ENCODE results near the gene GSTA5. TPM values are rescaled to one million over a fixed set of nuclear protein-coding genes. Genes with fewer than 3 reads are reported as not detected.
"Not testable (repeated sequence)": the region's sequence is repeated elsewhere in the genome, so short reads cannot be mapped to it uniquely, and the experiment has no call there.

GSTA5 gene
- total RNA-seq, 1 experiment from 2014 or later: not detected

DNA sequence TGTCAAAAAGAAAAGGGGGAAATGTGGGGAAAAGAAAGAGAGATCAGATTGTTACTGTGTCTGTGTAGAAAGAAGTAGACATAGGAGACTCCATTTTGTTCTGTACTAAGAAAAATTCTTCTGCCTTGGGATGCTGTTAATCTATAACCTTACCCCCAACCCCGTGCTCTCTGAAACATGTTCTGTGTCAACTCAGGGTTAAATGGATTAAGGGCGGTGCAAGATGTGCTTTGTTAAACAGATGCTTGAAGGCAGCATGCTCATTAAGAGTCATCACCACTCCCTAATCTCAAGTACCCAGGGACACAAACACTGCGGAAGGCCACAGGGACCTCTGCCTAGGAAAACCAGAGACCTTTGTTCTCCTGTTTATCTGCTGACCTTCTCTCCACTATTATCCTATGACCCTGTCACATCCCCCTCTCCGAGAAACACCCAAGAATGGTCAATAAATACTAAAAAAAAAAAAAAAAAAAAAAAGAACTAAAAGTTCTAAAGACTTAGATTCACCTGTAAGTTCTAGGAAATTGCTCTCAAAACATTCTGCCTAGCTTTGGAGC is 14.6 kb downstream of the GSTA5 start:
- POLR2A ChIA-PET: not testable (repeated sequence)

GRCh38 chr6:52825270-52825793 is 15.3 kb downstream of the GSTA5 start:
- POLR2A ChIA-PET; H3K4me3 ChIP-seq (replicated peaks in 1 of 2; ENCODE audit: low read depth in 1 of 2, low read length in 2 of 2): not testable (repeated sequence)

More for the DNA sequence above, 14.6 kb downstream of the GSTA5 start:
- intact Hi-C loops (cut with micrococcal nuclease); BruUV-seq (replicated peaks); CTCF ChIA-PET; H3K9me3 ChIP-seq (ENCODE audit: control insufficient read depth in 1 of 2, insufficient read depth in 1 of 2, low read depth in 1 of 2, low read length in 2 of 2); H3K9ac ChIP-seq (ENCODE audit: low read length); H3K36me3 ChIP-seq (ENCODE audit: control insufficient read depth in 1 of 2, insufficient read depth in 2 of 2, low read length in 2 of 2); H2AFZ ChIP-seq (ENCODE audit: low read depth, low read length, poor library complexity, severe bottlenecking); H3K9me2 ChIP-seq (ENCODE audit: insufficient read depth); H3K4me3 ChIP-seq (replicated peaks in 1 of 2; ENCODE audit: low read depth in 1 of 2, low read length in 2 of 2); H3K79me2 ChIP-seq (ENCODE audit: insufficient read depth, low read length); DNase-seq (ENCODE audit: low read depth, low spot score); H3K4me1 ChIP-seq (ENCODE audit: control insufficient read depth in 1 of 2, insufficient read depth in 2 of 2, low read length in 2 of 2); H4K20me1 ChIP-seq (ENCODE audit: insufficient read depth); ATAC-seq; H3K4me2 ChIP-seq (ENCODE audit: low read length); H3K27me3 ChIP-seq (ENCODE audit: insufficient read depth, low read length); H3K27ac ChIP-seq (ENCODE audit: low read depth, low read length); RAD21 ChIA-PET (ENCODE audit: low non-redundant PET in 1 of 2, low total read pairs in 2 of 2, uncharacterized antibody in 2 of 2, unreplicated experiment in 2 of 2): not testable (repeated sequence)

DNA sequence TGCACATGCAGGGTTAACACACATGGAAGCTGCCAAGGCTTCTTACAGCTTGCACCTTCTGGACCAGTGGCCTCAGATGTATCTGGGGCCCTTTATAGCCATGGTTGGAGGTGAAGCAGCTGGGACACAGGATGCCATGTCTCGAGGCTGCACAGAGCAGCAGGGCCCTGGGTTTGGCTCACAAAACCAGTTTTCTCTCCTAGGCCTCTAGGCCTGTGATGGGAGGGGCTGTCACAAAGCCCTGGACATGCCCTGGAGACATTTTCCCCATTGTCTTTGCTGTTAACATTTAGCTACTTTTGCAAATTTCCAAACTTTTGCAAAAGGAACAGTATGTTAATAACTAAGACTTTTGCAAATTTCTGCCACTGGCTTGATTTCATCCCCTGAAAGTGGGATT is 18.8 kb downstream of the GSTA5 start:
- intact Hi-C loops (cut with micrococcal nuclease): no loop called here
- DNase-seq (ENCODE audit: low read depth, low spot score): no peak
- no peak overlapping the region for H3K4me2 ChIP-seq (ENCODE audit: low read length)
- no peaks in the 10 kb centered on the region for H3K36me3 ChIP-seq (ENCODE audit: control insufficient read depth in 1 of 2, insufficient read depth in 2 of 2, low read length in 2 of 2)
- H3K4me1 ChIP-seq (ENCODE audit: control insufficient read depth in 1 of 2, insufficient read depth in 2 of 2, low read length in 2 of 2): no peaks in the 10 kb centered on the region
- H2AFZ ChIP-seq (ENCODE audit: low read depth, low read length, poor library complexity, severe bottlenecking): no peak overlapping the region
- RAD21 ChIA-PET (ENCODE audit: low non-redundant PET in 1 of 2, low total read pairs in 2 of 2, uncharacterized antibody in 2 of 2, unreplicated experiment in 2 of 2): no interaction called here
- POLR2A ChIA-PET: no interaction called here
- H3K4me3 ChIP-seq (replicated peaks in 1 of 2; ENCODE audit: low read depth in 1 of 2, low read length in 2 of 2): no peak overlapping the region
- CTCF ChIA-PET: no interaction called here
- H4K20me1 ChIP-seq (ENCODE audit: insufficient read depth): no peaks in the 10 kb centered on the region
- H3K9ac ChIP-seq (ENCODE audit: low read length): no peak overlapping the region
- H3K27me3 ChIP-seq (ENCODE audit: insufficient read depth, low read length): no peaks in the 10 kb centered on the region
- ATAC-seq: no peak
- H3K9me3 ChIP-seq (ENCODE audit: control insufficient read depth in 1 of 2, insufficient read depth in 1 of 2, low read depth in 1 of 2, low read length in 2 of 2): no peaks in the 10 kb centered on the region
- no peak for TF ChIP-seq REST (IDR thresholded peaks at IDR 0.05; ENCODE audit: low read depth)
- no peaks in the 10 kb centered on the region for H3K79me2 ChIP-seq (ENCODE audit: insufficient read depth, low read length)
- H3K9me2 ChIP-seq (ENCODE audit: insufficient read depth): no peaks in the 10 kb centered on the region
- H3K27ac ChIP-seq (ENCODE audit: low read depth, low read length): no peak overlapping the region
- no TSS peak for BruUV-seq (replicated peaks)

More at GRCh38 chr6:52825270-52825793, 15.3 kb downstream of the GSTA5 start:
- H3K9me2 ChIP-seq (ENCODE audit: insufficient read depth); ATAC-seq; intact Hi-C loops (cut with micrococcal nuclease); H3K9me3 ChIP-seq (ENCODE audit: control insufficient read depth in 1 of 2, insufficient read depth in 1 of 2, low read depth in 1 of 2, low read length in 2 of 2); H3K79me2 ChIP-seq (ENCODE audit: insufficient read depth, low read length); RAD21 ChIA-PET (ENCODE audit: low non-redundant PET in 1 of 2, low total read pairs in 2 of 2, uncharacterized antibody in 2 of 2, unreplicated experiment in 2 of 2); CTCF ChIA-PET; H3K36me3 ChIP-seq (ENCODE audit: control insufficient read depth in 1 of 2, insufficient read depth in 2 of 2, low read length in 2 of 2); H3K4me1 ChIP-seq (ENCODE audit: control insufficient read depth in 1 of 2, insufficient read depth in 2 of 2, low read length in 2 of 2); H3K9ac ChIP-seq (ENCODE audit: low read length); H2AFZ ChIP-seq (ENCODE audit: low read depth, low read length, poor library complexity, severe bottlenecking); H4K20me1 ChIP-seq (ENCODE audit: insufficient read depth); BruUV-seq (replicated peaks); DNase-seq (ENCODE audit: low read depth, low spot score); H3K4me2 ChIP-seq (ENCODE audit: low read length); H3K27me3 ChIP-seq (ENCODE audit: insufficient read depth, low read length); H3K27ac ChIP-seq (ENCODE audit: low read depth, low read length): not testable (repeated sequence)
